COLO668 (cell line): Measurements from ENCODE around the gene NFIX.

Experiments used
- DNase-seq: peaks from one replicate; lab custom pipeline; 2025; ENCODE audit not compliant: unreplicated experiment; lab: John Stamatoyannopoulos, UW

Gene NFIX

DNA sequence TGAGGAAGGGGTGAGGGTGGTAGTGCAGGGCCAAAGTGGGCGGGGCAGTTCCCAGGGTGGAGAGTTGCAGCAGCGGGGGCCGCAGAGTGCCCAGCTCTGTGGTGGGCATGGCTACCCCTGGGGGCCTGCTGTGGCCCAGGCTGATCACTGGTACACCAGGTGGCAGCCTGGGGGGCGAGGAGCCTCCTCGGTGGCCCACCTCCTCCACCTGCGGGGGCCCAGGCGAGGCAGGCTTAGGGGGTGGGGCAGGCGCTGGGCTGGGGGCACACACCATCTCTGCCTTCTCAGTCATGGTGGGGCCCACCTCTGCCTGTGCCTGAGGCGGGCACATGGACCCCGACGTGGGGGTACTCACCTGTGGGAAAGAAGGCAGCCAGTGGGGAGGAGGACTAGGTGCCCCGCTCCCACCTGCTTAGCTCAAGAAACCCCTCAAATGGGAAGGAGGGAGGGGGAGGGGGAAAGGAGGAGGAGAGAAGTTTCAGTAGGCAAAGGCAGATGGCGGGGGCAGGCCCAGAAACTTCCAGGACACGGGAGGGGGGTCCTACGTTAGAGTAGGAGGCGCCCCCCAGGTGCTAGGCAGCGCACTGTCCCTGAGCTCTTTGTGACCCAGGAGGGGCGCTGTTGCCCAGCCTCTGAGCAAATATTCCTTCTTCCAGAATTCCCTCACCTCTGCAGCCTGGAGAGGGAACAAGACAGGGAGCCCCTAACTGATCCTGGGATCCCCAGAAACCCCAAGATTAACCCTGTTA lies 105.7 kb downstream of the NFIX start:
- DNase-seq: peak; percentile 11

GRCh38 chr19:13101590-13102415 lies 106.5 kb downstream of the NFIX start:
- no peak for DNase-seq

DNA sequence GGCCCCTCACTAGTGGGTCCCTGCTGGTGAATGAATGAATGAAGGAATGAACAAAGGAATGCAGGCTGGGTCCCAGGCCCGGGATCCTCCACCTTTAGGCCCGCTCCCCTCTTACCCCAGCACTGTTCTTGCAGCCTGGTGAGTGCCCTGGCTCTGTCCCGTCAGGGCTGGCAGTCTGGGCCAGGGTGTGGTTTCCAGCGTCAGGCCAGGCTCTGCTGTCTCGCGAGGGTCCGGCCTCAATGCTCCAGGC lies 107.1 kb downstream of the NFIX start:
- no peak for DNase-seq

DNA sequence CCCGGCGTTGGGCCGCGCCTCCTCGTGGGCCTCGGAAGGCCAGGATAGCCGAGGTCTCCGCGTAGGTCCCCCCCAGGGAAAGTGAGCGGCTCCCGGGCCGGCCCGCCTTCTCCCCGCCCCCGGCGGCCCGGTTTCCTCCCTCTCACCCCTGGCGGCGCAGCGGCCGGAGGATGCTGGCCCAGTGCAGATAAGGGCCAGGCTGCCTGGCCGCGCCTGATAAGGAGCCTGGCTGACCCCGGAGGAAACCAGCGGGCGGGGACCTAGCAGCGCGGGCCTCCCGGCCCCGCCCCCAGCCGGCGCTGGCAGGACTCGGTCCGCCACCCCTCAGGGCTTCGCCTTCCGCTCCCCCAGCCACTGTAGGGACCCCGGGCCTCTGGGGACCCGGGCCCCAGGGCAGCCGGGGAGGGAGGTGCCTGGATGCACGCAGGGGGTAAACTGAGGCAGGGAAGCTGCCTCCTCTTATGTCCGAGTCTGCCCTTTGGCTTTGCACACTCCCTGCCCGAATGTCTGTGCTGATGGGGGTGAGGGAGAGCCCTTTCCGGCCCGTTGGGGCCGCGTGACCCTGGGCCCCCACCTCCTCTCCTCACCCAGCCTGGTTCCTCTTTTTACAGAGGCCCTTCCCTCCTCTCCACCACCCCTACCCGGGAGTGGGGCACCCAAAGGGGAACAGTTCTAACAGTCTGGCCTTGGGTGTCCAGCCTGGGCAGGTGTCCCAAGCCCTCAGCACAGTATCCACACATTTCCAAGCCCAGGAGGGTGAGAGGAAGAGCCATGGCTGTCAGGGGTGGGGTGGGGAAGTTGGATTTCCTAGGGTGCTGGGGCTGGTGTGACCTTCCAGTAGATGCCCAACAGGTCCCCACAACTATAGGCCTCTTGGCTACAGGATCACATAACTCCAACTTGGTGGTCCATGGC lies 107.6 kb downstream of the NFIX start, which contains the start of gene LYL1:
LYL1 (minus strand) TSS at position 193 of the 915 bp plus-strand sequence. CDS start 1,687 bp downstream, outside the sequence.
- peak; percentile 23 for DNase-seq

DNA sequence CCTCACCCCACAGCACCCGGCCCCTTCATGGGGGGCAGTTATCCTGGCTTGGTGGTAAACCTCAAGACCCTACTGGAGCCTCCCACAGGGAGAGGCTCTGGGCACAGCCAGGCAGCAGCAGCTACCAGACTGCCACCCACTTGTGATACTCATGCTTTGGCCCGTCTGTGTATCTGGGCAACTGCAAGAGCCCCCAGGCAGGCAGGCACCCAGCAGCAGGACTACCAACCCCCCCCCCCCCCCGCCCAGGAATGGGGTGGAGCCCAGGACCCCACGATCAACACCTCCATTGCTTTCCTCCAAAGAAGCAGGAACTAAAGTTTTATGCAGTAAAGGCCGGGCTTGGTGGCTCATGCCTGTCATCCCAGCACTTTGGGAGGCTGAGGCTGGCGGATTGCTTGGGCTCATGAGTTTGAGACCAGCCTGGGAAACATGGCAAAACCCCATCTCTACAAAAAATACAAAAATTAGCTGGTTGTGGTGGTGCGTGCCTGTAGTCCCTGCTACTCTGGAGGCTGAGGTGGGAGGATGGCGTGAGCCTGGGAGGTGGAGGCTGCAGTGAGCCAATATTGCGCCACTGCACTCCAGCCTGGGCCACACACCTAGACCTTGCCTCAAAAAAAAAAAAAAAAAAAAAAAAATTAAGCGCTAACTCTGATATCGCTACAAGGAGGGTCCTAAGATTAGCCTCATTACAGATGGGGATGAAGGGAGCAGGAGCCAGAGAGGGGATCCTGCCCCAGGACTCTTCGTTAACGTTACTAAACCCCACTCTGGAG lies 108.5 kb downstream of the NFIX start:
- no peak for DNase-seq

DNA sequence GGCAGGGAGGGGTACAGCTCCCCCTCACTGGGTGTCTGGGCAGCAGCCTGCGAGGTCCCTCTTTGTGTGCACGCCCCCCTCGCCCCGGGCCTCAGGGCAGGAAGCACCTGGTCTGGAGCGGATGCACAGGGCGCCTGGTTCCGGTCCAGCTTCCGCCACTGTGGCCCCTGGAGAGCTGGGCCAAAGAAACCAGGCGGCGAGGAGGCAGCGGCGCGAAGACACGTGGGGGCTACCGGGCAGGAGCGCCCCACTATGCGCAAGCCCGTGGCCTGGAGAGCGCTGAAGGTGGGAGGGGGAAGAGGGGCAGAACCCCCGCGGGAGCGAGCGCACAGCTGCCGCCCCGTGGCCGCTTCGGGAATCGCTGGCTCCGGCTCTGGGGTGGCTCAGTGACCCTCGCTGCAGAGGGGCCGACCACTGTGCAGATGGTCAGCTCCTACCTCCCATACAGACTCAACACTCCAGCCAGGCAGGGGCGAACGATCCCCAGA lies 109.1 kb downstream of the NFIX start:
- no peak for DNase-seq

- no peak for DNase-seq
Measured at GRCh38 chr19:13104848-13105711, 109.8 kb downstream of the NFIX start.

GRCh38 chr19:13109361-13110098 lies 114.3 kb downstream of the NFIX start:
- DNase-seq: no peak

DNA sequence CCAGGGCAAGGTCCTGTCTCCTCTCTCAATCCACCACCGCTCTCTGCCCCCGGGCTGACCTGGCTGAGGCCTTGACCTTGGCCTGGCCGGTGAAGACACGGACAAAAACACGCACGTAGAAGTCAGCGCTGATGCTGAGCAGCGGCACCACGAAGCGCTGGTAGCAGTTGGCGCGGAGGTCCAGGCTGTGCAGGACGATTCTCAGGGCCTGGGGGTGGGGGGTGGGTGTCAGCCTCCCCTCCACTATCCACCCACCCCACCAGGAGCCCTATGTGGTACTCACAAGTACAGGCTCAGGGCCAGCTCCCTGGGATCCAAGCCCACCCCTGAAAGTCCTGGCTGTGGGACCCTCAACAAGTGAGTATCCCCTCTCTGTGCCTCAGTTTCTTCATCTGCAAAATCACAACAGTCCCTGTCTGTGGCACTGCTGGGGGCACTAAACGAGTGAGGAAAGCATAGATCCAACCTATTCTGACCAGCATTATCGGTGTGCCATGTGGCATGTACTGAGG lies 114.9 kb downstream of the NFIX start:
- DNase-seq: no peak

GRCh38 chr19:13112555-13112954 lies 117.3 kb downstream of the NFIX start:
- no peak for DNase-seq

DNA sequence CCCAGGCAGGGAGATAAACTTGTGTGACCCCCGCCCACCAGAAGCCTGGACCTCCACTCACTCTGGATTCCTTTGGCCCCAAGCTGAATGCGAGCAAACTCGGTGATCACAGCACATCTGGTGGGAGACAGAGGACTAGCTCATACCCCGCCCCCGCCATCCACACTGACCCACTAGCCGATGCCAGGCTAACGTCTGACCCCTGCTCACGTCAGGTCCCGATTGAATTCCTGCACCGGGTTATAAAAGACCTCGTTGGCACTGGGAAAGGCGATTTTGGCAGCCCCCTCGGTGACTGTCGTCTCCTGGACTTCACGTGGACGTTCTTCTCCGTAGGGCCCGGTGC lies 120.6 kb downstream of the NFIX start:
- no peak for DNase-seq

DNA sequence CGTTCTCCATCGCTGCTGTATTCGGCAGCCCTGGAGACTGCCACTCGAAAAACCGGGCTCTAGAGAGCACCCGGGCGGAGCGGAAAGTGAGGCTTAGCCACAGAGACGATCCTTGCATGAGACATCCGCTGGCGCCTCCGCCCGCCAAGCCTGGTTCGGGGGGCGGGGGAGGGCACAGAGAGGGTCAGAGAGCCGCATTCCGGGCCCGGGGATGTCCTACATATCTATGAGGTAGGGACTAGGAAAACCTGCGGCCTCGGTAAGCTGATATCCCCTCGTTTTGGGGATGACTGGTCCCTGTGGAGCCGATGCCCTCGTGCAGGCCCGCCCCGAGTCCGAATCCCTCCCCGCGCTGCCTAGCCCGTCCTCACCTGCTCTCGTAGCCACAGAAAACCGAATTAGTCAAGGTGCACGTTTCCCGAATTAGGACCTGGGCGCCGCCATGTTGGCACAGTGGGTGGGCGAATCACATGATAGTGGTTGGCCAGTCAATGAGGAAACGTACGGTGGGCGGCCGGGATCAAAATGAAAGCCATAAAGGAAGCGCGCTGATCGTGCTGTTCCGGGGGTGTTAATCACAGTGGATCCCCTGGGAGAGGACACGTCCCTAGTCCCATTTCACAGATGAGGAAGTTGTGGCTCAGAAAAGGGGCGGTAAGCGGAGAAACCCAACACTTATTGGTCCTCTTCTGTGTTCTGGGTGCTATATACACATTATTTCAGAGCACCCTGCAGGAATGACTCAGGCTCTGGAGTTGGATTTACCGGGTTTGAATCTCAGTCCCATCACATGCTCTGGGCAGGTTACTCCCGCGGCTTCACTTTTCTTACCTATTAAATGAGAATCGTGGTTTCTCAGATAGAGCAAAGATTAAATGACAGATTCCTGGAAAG lies 121.3 kb downstream of the NFIX start, which contains the start of gene TRMT1:
TRMT1 (minus strand) TSS at position 459 of the 894 bp plus-strand sequence; CDS start at position 118, 341 bp downstream.
- peak; percentile 94 for DNase-seq

DNA sequence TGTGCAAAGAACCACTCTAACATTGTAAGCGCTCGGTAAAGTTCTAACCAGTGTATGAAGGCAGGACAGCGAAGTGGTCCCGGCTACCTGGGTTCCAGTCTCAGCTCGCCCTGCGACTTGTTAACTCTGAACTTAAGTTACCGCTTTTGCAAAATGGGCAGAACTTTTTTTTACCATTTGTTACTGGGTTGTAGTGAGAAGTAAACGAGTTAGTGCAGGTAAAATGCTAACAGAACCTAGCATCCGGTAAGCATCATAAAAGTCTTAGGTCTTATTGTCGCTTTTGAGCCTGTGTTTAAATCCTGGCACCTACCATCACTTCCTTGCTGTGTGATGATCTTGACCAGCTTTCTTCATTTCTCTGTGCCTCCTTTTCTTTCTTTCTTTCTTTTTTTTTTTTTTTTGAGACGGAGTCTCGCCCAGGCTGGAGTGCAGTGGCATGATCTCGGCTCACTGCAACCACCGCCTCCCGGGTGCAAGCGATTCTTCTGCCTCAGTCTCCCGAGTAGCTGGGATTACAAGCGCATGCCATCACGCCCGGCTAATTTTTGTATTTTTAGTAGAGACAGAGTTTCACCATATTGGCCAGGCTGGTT lies 122.0 kb downstream of the NFIX start:
- DNase-seq: no peak

- DNase-seq: peak; percentile 95
Measured at GRCh38 chr19:13117772-13118423, 122.6 kb downstream of the NFIX start, which contains the start of gene NACC1. NACC1 (plus strand) TSS chr19:13118264; CDS start chr19:13135208, 16,944 bp downstream.

DNA sequence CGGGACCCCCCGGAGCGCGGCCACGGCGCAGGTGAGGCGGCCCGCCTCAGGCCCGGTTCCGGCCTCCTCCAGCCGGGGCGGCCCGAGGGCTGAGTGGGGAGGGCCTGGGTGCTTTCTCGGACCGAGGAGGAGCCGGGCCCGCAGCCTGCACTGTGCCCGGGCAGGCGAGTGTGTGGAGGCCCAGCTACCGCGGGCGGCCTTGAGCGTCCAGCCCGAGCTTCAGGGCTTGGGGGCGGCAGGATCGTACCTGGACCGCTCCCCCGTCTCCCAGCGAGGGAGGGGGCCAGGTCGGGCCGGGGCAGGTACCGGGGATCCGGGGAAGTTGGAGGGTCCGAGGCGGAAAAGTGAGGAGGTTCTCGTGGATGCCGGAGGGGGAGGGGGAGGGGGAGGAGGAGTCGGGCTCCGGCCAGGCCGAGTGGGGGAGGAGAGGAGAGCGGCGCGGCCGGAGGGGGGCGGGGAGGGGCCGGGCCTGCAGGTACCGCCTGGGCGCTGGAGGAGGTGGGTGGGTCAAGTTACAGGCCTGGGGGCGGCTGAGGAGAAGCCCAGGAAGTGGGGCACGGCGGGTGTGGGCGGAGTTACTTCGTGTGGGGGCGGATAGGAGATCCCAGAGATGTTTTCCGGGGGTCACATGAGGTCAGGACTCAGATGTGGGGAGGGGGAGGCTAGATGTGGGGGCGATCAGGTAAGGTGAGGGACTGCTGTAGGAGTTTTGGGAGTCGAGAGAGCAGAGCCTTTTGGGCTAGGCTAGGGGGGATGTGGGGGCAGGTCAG lies 123.3 kb downstream of the NFIX start:
- DNase-seq: peak; percentile 76

- no peak for DNase-seq
Measured at GRCh38 chr19:13119627-13120026, 124.4 kb downstream of the NFIX start.
